ENCODE data around the gene LEO1.

DNA sequence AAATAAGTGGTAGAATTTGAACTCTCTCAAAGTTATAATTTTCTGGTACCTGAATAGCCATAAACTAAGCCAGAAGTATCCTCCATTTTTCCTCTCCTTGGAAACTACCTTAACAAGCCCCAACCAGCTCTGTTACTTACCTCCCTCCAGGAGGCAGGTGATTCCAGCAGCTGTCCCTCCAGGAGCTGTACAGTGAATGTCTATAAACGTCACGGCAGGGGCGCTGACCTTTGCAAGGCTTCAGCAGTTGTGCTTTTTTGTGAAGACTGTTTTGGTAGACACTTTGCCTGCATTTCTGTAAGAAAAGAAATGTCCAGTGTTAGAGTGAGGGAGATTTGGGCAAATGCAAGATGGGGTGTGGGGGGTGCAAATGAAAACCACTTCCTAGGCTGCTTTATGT is 67.2 kb downstream of the LEO1 start:
- TF ChIP-seq, protein P1, sequence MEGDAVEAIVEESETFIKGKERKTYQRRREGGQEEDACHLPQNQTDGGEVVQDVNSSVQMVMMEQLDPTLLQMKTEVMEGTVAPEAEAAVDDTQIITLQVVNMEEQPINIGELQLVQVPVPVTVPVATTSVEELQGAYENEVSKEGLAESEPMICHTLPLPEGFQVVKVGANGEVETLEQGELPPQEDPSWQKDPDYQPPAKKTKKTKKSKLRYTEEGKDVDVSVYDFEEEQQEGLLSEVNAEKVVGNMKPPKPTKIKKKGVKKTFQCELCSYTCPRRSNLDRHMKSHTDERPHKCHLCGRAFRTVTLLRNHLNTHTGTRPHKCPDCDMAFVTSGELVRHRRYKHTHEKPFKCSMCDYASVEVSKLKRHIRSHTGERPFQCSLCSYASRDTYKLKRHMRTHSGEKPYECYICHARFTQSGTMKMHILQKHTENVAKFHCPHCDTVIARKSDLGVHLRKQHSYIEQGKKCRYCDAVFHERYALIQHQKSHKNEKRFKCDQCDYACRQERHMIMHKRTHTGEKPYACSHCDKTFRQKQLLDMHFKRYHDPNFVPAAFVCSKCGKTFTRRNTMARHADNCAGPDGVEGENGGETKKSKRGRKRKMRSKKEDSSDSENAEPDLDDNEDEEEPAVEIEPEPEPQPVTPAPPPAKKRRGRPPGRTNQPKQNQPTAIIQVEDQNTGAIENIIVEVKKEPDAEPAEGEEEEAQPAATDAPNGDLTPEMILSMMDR (IDR thresholded peaks at IDR 0.05): no peak
- no peak for TF ChIP-seq POLR2A (IDR thresholded peaks at IDR 0.05)

Data from tibial nerve (tissue), 3 donors.